ENCODE data around the gene SATB2.

The SATB2 gene

GRCh38 chr2:199356412-199356811 is 101.3 kb downstream of the SATB2 start:
- in situ Hi-C loops (cut with HindIII; ENCODE audit: low sequenced_read_pairs), result no loop called here
- H3K4me3 ChIP-seq (ENCODE audit: low read depth, low read length), result no peak overlapping the region
- no peak for DNase-seq (ENCODE audit: low read depth)
- no peak for TF ChIP-seq CTCF (IDR thresholded peaks at IDR 0.05; ENCODE audit: low read depth, low read length, missing control alignments)

- in situ Hi-C loops (cut with HindIII; ENCODE audit: low sequenced_read_pairs), result no loop called here
Observed at GRCh38 chr2:199348871-199349270, 108.9 kb downstream of the SATB2 start.

GRCh38 chr2:199344012-199344411 is 113.7 kb downstream of the SATB2 start:
- in situ Hi-C loops (cut with HindIII; ENCODE audit: low sequenced_read_pairs), result no loop called here
- TF ChIP-seq CTCF (IDR thresholded peaks at IDR 0.05; ENCODE audit: low read depth, low read length, missing control alignments), result no peak
- no peak overlapping the region for H3K4me3 ChIP-seq (ENCODE audit: low read depth, low read length)
- no peak for DNase-seq (ENCODE audit: low read depth)

More at GRCh38 chr2:199348871-199349270, 108.9 kb downstream of the SATB2 start:
- no peak overlapping the region for H3K4me3 ChIP-seq (ENCODE audit: low read depth, low read length)
- TF ChIP-seq CTCF (IDR thresholded peaks at IDR 0.05; ENCODE audit: low read depth, low read length, missing control alignments), result no peak
- no peak for DNase-seq (ENCODE audit: low read depth)

- no peak overlapping the region for H3K4me3 ChIP-seq (ENCODE audit: low read depth, low read length)
- no peak for TF ChIP-seq CTCF (IDR thresholded peaks at IDR 0.05; ENCODE audit: low read depth, low read length, missing control alignments)
- in situ Hi-C loops (cut with HindIII; ENCODE audit: low sequenced_read_pairs), result no loop called here
- no peak for DNase-seq (ENCODE audit: low read depth)
Observed at GRCh38 chr2:199342334-199342733, 115.4 kb downstream of the SATB2 start.

- in situ Hi-C loops (cut with HindIII; ENCODE audit: low sequenced_read_pairs), result no loop called here
- no peak for DNase-seq (ENCODE audit: low read depth)
- TF ChIP-seq CTCF (IDR thresholded peaks at IDR 0.05; ENCODE audit: low read depth, low read length, missing control alignments), result no peak
- H3K4me3 ChIP-seq (ENCODE audit: low read depth, low read length), result no peak overlapping the region
Observed at GRCh38 chr2:199341123-199341522, 116.6 kb downstream of the SATB2 start.

- DNase-seq (ENCODE audit: low read depth), result no peak
- H3K4me3 ChIP-seq (ENCODE audit: low read depth, low read length), result no peak overlapping the region
- in situ Hi-C loops (cut with HindIII; ENCODE audit: low sequenced_read_pairs), result no loop called here
- TF ChIP-seq CTCF (IDR thresholded peaks at IDR 0.05; ENCODE audit: low read depth, low read length, missing control alignments), result no peak
Observed at GRCh38 chr2:199339891-199340605, 117.7 kb downstream of the SATB2 start.
